Stimulated activated CD4-positive, alpha-beta T cell treated with anti-CD3 and anti-CD28 coated beads, Interleukin-4, amount 100 ng/mL, for 48 hours (primary cell): ENCODE data around the gene UFSP1.
A peak's percentile ranks its signal among the peaks of the same experiment; 100 is the strongest.

Experiments
- DNase-seq, 2 donors: peaks; one replicate each; pipeline ENCODE4 v3.0.0-alpha.2; 2020; ENCODE audit warnings: low read depth in 2 of 2

The UFSP1 gene

GRCh38 chr7:100895956-100896731, 6.6 kb upstream of the UFSP1 start:
- DNase-seq = no peak

DNA sequence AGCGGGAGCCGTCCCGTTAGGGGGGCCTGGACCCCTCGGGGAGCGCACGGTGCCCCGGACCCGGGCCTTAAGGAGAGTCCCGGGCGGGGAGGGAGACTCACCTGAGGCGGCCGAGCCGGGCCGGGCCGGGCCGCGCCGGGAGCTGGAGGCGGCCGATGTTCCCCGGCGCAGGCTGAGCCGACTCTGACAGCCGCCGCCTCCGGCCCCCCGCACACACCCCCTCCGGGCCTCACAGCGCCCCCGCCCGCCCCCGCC, 6.1 kb upstream of the UFSP1 start, which contains the start of gene ACHE:
TSS of gene ACHE (minus strand) at position 188 of the 255 bp plus-strand sequence. CDS start 1,656 bp downstream, outside the sequence.
- DNase-seq = no peak

- DNase-seq = peak in 1 of 2 donors; percentile 51
These were observed 5.6 kb upstream of the UFSP1 start for GRCh38 chr7:100894860-100895700.

GRCh38 chr7:100893910-100894721, 4.6 kb upstream of the UFSP1 start:
- no peak for DNase-seq

- DNase-seq = no peak
These were observed 3.9 kb upstream of the UFSP1 start for GRCh38 chr7:100893318-100893895.

DNA sequence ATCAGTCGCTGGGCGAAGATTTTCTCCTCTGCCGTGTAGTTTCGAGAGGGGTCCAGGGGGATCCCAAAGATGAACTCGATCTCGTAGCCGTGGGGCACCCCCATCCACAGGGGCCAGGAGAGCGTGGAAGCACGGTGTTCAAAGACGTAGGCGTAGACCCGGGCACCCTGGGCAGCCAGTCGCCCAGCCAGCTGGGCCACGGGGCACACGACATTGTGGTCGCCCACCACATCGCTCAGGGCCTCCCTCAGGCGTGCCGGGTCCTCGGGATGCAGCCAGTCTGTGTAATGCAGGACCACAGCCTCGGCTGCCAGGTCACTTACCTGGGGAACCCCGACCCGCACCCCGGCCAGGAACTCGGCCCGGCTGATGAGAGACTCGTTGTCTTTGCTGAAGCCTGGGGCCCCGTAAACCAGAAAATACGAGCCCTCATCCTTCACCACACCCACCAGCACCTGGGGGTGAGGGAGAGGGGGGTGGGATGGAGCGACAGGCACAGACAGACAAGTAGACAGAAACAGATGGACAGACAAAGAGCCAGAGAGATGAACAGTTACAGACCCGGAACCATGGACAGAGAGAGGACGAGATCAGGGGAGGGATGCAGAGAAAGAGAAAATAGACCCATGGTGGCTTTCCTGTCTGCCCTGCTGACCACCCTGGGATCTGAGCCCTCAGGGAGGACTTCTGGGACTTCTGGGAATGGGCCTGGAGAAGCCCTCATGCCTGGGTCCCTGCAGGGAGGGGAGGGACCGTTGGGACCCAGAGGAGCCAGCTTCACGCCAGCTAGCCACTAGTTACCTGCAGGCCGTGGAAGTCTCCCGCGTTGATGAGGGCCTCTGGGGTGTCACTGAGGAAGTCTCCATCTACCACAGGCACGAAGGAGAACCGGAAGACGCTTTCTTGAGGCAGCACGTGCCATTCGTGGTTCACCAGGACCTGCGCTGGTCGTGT, 3.1 kb upstream of the UFSP1 start:
- no peak for DNase-seq

DNA sequence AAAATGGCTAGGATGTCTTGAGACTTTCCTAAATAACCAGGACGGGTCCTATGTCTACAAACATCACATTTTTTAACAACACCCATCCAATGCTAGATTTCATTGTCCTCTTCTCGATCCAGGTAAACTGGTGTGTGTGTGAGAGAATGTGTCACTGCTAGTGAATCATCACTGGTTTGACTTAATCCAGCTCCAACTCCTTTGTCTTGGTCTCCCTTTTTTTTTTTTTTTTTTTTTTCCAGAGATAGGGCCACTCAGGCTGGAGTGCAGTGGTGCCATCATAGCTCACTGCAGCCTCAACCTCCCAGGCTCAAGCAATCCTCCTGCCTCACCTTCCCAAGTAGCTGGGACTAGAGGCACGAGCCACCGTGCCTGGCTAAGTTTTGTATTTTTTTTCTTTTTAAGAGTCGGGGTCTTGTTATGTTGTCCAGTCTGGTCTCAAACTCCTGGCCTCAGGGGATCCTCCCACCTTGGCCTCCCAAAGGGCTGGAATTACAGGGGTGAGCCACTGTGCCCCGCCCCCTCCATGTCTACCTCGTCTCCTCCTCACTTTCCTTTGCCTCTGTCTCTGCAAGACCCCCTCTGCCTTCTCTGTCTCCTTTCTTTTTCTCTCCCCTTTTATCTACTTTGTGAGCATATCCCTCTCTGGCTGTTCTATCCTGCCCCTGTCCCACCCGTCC, 2.2 kb upstream of the UFSP1 start:
- no peak for DNase-seq

DNA sequence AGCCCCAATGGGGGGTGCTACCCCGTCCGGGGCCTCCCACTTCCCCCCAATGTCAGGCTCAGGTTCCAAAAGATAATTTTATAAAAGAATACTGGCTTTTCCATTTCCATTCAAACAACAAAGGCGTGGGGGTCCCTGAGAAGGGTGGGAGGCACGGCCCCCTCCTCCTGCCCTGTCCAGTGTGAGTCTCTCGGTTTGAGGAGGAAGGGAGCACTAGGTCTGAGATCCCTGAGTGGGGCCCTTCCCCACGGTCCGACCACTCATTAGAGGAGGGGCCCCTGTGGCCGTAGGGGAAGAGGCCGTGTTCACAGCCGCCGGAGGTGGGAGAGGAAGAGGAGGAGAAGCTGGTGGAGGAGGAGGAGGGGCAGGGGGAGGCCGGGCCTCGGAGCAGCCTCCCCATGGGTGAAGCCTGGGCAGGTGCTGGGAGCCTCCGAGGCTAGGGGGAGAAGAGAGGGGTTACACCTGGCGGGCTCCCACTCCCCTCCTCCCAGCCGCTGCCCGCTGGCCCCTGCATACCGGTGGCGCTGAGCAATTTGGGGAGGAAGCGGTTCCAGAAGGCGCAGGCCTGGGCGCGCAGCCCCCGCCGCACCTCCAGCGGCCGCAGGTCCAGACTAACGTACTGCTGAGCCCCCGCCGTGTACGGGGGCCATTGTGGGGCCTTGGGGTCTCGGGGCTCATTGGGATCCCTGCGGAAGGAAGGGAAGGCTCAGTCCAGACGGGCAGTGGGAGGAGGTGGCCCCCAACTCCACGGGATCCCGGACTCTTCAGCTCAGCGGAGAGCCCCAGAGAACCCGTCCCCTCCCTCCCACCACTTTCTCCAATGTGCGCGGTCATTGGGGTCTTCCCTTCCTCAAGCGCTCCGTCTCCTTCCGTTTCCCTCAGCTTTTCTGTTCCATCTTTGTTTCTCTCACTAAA, 1.4 kb upstream of the UFSP1 start:
- DNase-seq = no peak

- DNase-seq = no peak
These were observed 1.1 kb downstream of the UFSP1 start for GRCh38 chr7:100888291-100888987.

- no peak for DNase-seq
These were observed 1.8 kb downstream of the UFSP1 start for GRCh38 chr7:100887516-100888290.

- no peak for DNase-seq
These were observed 2.5 kb downstream of the UFSP1 start for GRCh38 chr7:100886936-100887515.

DNA sequence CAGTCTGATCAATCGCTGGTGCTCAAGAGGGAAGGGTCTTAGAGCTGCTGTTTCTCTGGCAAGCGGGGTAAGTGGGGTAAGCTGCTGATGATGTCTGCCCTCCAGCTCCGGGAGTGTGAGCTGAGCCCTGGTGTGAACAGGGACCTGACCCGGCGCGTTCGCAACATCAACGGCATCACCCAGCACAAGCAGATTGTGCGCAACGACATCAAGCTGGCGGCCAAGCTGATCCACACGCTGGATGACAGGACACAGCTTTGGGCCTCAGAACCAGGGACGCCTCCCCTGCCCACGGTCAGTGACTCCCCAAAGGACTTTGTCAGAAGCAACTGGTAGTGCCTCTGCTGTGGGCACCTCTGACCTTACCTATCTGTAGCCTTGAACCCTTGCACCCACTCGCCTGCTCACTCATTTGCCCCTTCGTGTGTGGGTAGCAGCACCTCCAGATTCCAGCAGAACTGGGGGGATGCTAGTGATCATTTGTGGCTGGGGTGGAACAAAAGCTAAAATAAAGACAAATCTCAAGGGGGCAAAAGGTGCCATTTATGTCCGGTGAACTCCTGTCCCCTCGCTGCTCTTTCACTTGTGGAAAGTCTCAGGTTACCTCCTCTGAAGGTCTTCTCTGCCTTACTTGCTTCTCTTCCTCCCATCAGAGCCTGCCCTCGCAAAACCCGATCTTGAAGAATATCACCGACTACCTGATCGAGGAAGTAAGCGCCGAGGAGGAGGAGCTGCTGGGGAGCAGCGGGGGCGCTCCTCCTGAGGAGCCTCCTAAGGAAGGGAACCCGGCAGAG, 3.2 kb downstream of the UFSP1 start:
- DNase-seq = no peak

GRCh38 chr7:100885440-100886141, 3.9 kb downstream of the UFSP1 start:
- DNase-seq = no peak

GRCh38 chr7:100884736-100885439, 4.6 kb downstream of the UFSP1 start:
- no peak for DNase-seq
